Tibial artery (tissue), 4 donors: ENCODE data around the gene RYR2.

Experiments used
- DNase-seq, 2 donors: peaks; one replicate each; pipeline ENCODE4 v3.0.0-alpha.2; 2019
- H3K27ac ChIP-seq, 2 donors: fragments of 200-600 bp; sonication (generic) in 1 of 2; 1 replicate in 1 of 2; 2 replicates in 1 of 2; pipeline ENCODE4 v1.5.1; 2018 to 2019; ENCODE audit warnings: mild to moderate bottlenecking in 1 of 2
- H3K27me3 ChIP-seq, 2 donors: fragments of 200-600 bp; sonication (generic) in 1 of 2; one replicate each; pipeline versions ENCODE4 v1.5.1 to v1.6.0; 2016 to 2019
- H3K36me3 ChIP-seq, 3 donors: fragments of 200-600 bp; sonication (generic) in 2 of 3; one replicate each; pipeline ENCODE4 v1.5.1; 2016 to 2019; ENCODE audit warnings: mild to moderate bottlenecking in 2 of 3
- H3K4me1 ChIP-seq, 4 donors: fragments of 200-600 bp; sonication (generic) in 2 of 4; 1 replicate in 3 of 4; 2 replicates in 1 of 4; pipeline ENCODE4 v1.5.1; 2016 to 2019
- H3K4me3 ChIP-seq, 2 donors: fragments of 200-600 bp; sonication (generic) in 1 of 2; 1 replicate in 1 of 2; 2 replicates in 1 of 2; pipeline ENCODE4 v1.5.1; 2018 to 2019; ENCODE audit warnings: mild to moderate bottlenecking in 2 of 2
- H3K9me3 ChIP-seq, 3 donors: fragments of 200-600 bp; sonication (generic) in 1 of 3; one replicate each; pipeline ENCODE4 v1.5.1; 2016 to 2019
- CTCF ChIP-seq, 2 experiments: fragments of 200-600 bp in 1 of 2; fragments of 450-650 bp in 1 of 2; IDR thresholded peaks; one replicate each; pipeline ENCODE4 v1.5.1; 2017 to 2019; ENCODE audit warnings: antibody characterized with exemption in 2 of 2, mild to moderate bottlenecking in 1 of 2, moderate library complexity in 1 of 2
- intact Hi-C: fragments of 100-400 bp; cut with DNase I; formaldehyde crosslinking; loops from one replicate; pipeline ENCODE4 v1.15.0; 2023; ENCODE audit warnings: low total_unique reads

Gene RYR2

GRCh38 chr1:237756304-237756967, 714.5 kb downstream of the RYR2 start:
- intact Hi-C loops, result no loop called here
- Histone ChIP-seq H3K27me3 (no peaks in the 10 kb centered on the region), H3K9me3 (no peaks in the 10 kb centered on the region), H3K4me3 (no peak overlapping the region), H3K36me3 (peaks cover 0 to 13% (median 0%) of the 10 kb centered on the region in 3 donors), H3K27ac (no peak overlapping the region), H3K4me1 (no peaks in the 10 kb centered on the region)
- TF ChIP-seq CTCF (IDR thresholded peaks at IDR 0.05), result no peak
- no peak for DNase-seq

GRCh38 chr1:237759377-237759776, 717.4 kb downstream of the RYR2 start:
- Histone ChIP-seq H3K27me3 (no peaks in the 10 kb centered on the region), H3K4me1 (no peaks in the 10 kb centered on the region), H3K27ac (no peak overlapping the region), H3K4me3 (no peak overlapping the region), H3K9me3 (no peaks in the 10 kb centered on the region), H3K36me3 (peaks cover 0 to 13% (median 0%) of the 10 kb centered on the region in 3 donors)
- no peak for DNase-seq
- intact Hi-C loops, result no loop called here
- no peak for TF ChIP-seq CTCF (IDR thresholded peaks at IDR 0.05)

GRCh38 chr1:237760951-237761350, 719.0 kb downstream of the RYR2 start:
- intact Hi-C loops, result no loop called here
- DNase-seq, result no peak
- TF ChIP-seq CTCF (IDR thresholded peaks at IDR 0.05), result no peak

GRCh38 chr1:237763137-237763536, 721.2 kb downstream of the RYR2 start:
- no peak for TF ChIP-seq CTCF (IDR thresholded peaks at IDR 0.05)
- Histone ChIP-seq H3K27me3 (no peaks in the 10 kb centered on the region), H3K27ac (no peak overlapping the region), H3K9me3 (no peaks in the 10 kb centered on the region), H3K36me3 (peaks cover 0 to 6% (median 0%) of the 10 kb centered on the region in 3 donors), H3K4me1 (no peaks in the 10 kb centered on the region), H3K4me3 (no peak overlapping the region)
- no peak for DNase-seq
- intact Hi-C loops, result no loop called here

More at GRCh38 chr1:237760951-237761350, 719.0 kb downstream of the RYR2 start:
- no peaks in the 10 kb centered on the region for H3K9me3 ChIP-seq
- no peak overlapping the region for H3K27ac ChIP-seq
- H3K36me3 ChIP-seq, result peaks cover 0 to 13% (median 0%) of the 10 kb centered on the region in 3 donors
- H3K4me1 ChIP-seq, result no peaks in the 10 kb centered on the region
- no peaks in the 10 kb centered on the region for H3K27me3 ChIP-seq
- H3K4me3 ChIP-seq, result no peak overlapping the region

DNA sequence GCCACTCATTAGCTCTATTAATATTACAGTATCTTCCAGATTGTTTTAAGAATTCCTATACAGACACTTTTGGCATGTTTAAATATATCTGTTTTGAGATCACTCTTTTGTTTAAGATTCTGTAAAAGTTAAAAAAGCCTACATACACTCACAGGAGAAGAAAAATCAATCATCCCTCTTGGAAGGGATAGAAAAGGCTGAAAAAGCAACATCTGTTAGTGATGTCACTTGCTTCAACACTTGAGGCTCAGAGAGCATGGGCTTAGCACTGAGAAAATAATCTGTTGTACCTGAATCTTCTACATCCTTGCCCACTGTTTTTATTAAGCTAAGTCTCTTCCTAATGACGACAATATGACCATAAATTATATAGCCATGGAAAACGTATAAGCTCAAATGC, 721.8 kb downstream of the RYR2 start:
- H3K4me3 ChIP-seq, result no peak overlapping the region
- no peak for TF ChIP-seq CTCF (IDR thresholded peaks at IDR 0.05)
- H3K36me3 ChIP-seq, result peaks cover 0 to 6% (median 0%) of the 10 kb centered on the region in 3 donors
- no peak for DNase-seq
- no peaks in the 10 kb centered on the region for H3K9me3 ChIP-seq
- no peaks in the 10 kb centered on the region for H3K27me3 ChIP-seq
- H3K4me1 ChIP-seq, result no peaks in the 10 kb centered on the region
- no peak overlapping the region for H3K27ac ChIP-seq
- intact Hi-C loops, result no loop called here
